Heart left ventricle (tissue), 16 donors: Measurements from ENCODE around the gene TBC1D19. TPM values are rescaled to one million over a fixed set of nuclear protein-coding genes. Genes with fewer than 3 reads are reported as not detected.

ENCODE experiments used
- ATAC-seq, 4 donors: fragments of 200-7000 bp; cut with Tn5 transposase; one replicate each; pipeline ENCODE4 v1.9.1; 2020 to 2022; ENCODE audit warnings: moderate library complexity in 4 of 4, mild to moderate bottlenecking in 3 of 4, moderate number of reproducible peaks in 1 of 4
- DNase-seq, 5 donors: peaks; one replicate each; pipeline ENCODE4 v3.0.0-alpha.2; 2020
- H3K27ac ChIP-seq, 12 donors: fragments of 200-600 bp; sonication (generic) in 4 of 12; one replicate each; pipeline versions ENCODE4 v1.5.0 to v1.8.0; 2016 to 2022; ENCODE audit warnings: mild to moderate bottlenecking in 2 of 12
- H3K27me3 ChIP-seq, 9 donors: fragments of 200-600 bp; sonication (generic) in 2 of 9; one replicate each; pipeline versions ENCODE4 v1.5.1 to v1.8.0; 2016 to 2022; ENCODE audit warnings: mild to moderate bottlenecking in 3 of 9
- H3K36me3 ChIP-seq, 9 donors: fragments of 200-600 bp; sonication (generic) in 2 of 9; one replicate each; pipeline versions ENCODE4 v1.5.0 to v1.8.0; 2018 to 2022; ENCODE audit warnings: mild to moderate bottlenecking in 2 of 9
- H3K4me1 ChIP-seq, 12 donors: fragments of 200-600 bp; sonication (generic) in 4 of 12; one replicate each; pipeline versions ENCODE4 v1.5.0 to v1.8.0; 2016 to 2022; ENCODE audit warnings: mild to moderate bottlenecking in 3 of 12
- H3K4me3 ChIP-seq, 12 donors: fragments of 200-600 bp; sonication (generic) in 4 of 12; one replicate each; pipeline versions ENCODE4 v1.5.0 to v1.8.0; 2017 to 2022; ENCODE audit warnings: mild to moderate bottlenecking in 9 of 12, moderate library complexity in 4 of 12
- H3K9me3 ChIP-seq, 12 donors: fragments of 200-600 bp; sonication (generic) in 4 of 12; one replicate each; pipeline versions ENCODE4 v1.5.0 to v1.8.0; 2016 to 2022; ENCODE audit warnings: mild to moderate bottlenecking in 1 of 12
- POLR2A ChIP-seq, 2 donors: fragments of 450-650 bp; IDR thresholded peaks; one replicate each; pipeline ENCODE4 v1.6.1; 2017; ENCODE audit warnings: antibody characterized with exemption in 2 of 2, mild to moderate bottlenecking in 2 of 2, moderate library complexity in 2 of 2
- WGBS, 4 donors: extraction: QIAGEN DNeasy Blood & Tissue Kit in 2 of 4; methylation state at CpG; one replicate each; pipeline versions ENCODE4 v1.1.5 to v1.1.7; 2013 to 2018; 5-methylcytosine and 5-hydroxymethylcytosine counted together
- intact Hi-C, 10 donors: fragments of 100-400 bp; cut with DNase I; formaldehyde crosslinking; loops; one replicate each; pipeline versions ENCODE4 v1.11.1 to v1.14.2; 2022
- polyA plus RNA-seq, 2 donors: library from polyadenylated mRNA; stranded (reverse); fragments of 200-250 nt; gene quantifications; one replicate each; pipeline ENCODE4 v1.2.3, GENCODE V29; 2013
- total RNA-seq, 9 donors: library from RNA; depleted of rRNA in 2 of 9; stranded (reverse); fragments of >200 nt in 2 of 9; fragmentation: NEBNext Ultra II Directional in 3 of 9; extraction: Animal tissue kit (Norgen Biotek cat#: 25700) in 3 of 9; gene quantifications; one replicate each; pipeline versions ENCODE4 v1.1.0 to v1.2.4, GENCODE V29; 2016 to 2023
- TF ChIP-seq, protein P1 (sequence below), 12 donors: fragments of 200-600 bp; sonication (generic) in 4 of 12; IDR thresholded peaks; one replicate each; pipeline versions ENCODE4 v1.5.0 to v1.8.0; 2018 to 2022; ENCODE audit warnings: antibody characterized with exemption in 12 of 12, mild to moderate bottlenecking in 5 of 12
- donor health status: ischemic (EF 13 %, LVEDD 7.1; RV severe dilation, severe dysfunction).
- donor health status: healthy with polysubstance abuse.
- donor health status: DM: no; HTN: yes; CAD: no.
- donor health status: DM: no; HTN: no; CAD: no.
- donor health status: ischemic (EF 25% LVEDD 6.9; RV normal size, moderate dysfunction).
- donor health status: ischemic (EF 25% LVEDD 5.7; RV mildly dilated, moderate dysfunction).
- donor health status: healthy.
- donor health status: DM: yes; HTN: yes; CAD: no.
- donor health status: ischemic (EF 35%, LVEDD 5.7; RV mildly dilated, moderate dysfunction).
- donor health status: nonischemic (EF 11% LVEDD 7.7; RV severe dilation, severe dysfunction).
- donor health status: DM: yes; HTN: yes; CAD: no.
- donor health status: PGD.
- donor health status: ischemic (EF 29% LVEDD 5.4; RV normal size, mild dysfunction).
- donor health status: nonischemic (EF 23%, LVEDD 6.1; RV moderate dilation, normal function).

TBC1D19 gene
- total and polyA plus RNA-seq, 11 donors: 1.7 to 10.9 (median 9.2) TPM

DNA sequence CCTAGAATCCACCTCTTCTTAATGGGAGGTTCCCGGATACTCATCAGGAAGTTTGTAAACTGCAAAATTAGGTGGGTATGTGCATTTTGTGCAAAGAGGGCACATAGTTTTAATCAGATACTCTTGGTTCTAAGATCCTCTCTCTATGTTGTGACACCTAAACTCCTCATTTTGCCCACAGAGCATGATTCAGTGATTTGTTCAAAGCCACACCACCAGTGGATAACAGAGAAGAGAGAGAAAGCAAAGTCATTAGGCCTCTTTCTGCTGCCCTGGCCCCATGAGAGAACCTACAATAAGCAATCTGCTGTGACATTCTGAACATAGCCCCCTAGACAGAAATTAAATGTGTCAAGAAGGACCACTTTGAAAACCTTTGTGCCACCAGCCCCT is 204.5 kb downstream of the TBC1D19 start:
- Histone ChIP-seq H3K27ac (peak overlapping the region in 8 of 12 donors; percentile 25 to 66 (median 56)), H3K27me3 (no peaks in the 10 kb centered on the region), H3K4me3 (no peak overlapping the region), H3K36me3 (no peaks in the 10 kb centered on the region), H3K4me1 (peaks cover 0 to 29% (median 18%) of the 10 kb centered on the region in 12 donors), H3K9me3 (no peaks in the 10 kb centered on the region)
- ATAC-seq (no peak), DNase-seq (no peak)
- intact Hi-C loops: loop anchor here in 7 of 10 donors (5.0 to 10.0 kb wide), 6 partner anchors 74 to 226 kb away; partner anchors contain the start of gene STIM2 (in 1 of the 7)
- 36 to 53% (median 47%) methylated on average over 1 of the region's 1 CpG for WGBS, 4 donors
- no peak for TF ChIP-seq POLR2A (IDR thresholded peaks at IDR 0.05)
- TF ChIP-seq, protein P1, sequence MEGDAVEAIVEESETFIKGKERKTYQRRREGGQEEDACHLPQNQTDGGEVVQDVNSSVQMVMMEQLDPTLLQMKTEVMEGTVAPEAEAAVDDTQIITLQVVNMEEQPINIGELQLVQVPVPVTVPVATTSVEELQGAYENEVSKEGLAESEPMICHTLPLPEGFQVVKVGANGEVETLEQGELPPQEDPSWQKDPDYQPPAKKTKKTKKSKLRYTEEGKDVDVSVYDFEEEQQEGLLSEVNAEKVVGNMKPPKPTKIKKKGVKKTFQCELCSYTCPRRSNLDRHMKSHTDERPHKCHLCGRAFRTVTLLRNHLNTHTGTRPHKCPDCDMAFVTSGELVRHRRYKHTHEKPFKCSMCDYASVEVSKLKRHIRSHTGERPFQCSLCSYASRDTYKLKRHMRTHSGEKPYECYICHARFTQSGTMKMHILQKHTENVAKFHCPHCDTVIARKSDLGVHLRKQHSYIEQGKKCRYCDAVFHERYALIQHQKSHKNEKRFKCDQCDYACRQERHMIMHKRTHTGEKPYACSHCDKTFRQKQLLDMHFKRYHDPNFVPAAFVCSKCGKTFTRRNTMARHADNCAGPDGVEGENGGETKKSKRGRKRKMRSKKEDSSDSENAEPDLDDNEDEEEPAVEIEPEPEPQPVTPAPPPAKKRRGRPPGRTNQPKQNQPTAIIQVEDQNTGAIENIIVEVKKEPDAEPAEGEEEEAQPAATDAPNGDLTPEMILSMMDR (IDR thresholded peaks at IDR 0.05): no peak

DNA sequence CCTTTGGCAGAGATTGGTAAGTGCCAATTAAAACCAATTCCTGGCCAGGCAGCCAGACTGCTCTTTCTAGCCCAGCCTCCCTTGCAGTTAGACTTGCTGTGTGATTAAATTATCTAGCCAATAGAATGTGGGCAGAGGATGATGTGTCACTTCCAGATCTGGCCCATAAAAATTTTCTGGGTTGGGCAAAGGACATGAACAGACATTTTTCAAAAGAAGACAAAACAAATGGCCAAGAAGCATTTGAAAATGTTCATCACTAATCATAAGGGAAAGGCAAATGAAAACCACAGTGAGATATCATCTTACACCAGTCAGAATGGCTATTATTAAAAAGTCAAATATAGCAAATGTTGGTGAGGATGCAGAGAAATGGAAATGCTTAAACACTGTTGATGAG is 205.3 kb downstream of the TBC1D19 start:
- Histone ChIP-seq H3K27ac (no peak overlapping the region), H3K27me3 (no peaks in the 10 kb centered on the region), H3K4me1 (peaks cover 0 to 29% (median 18%) of the 10 kb centered on the region in 12 donors), H3K9me3 (no peaks in the 10 kb centered on the region), H3K36me3 (no peaks in the 10 kb centered on the region), H3K4me3 (no peak overlapping the region)
- TF ChIP-seq, protein P1 (IDR thresholded peaks at IDR 0.05): no peak
- TF ChIP-seq POLR2A (IDR thresholded peaks at IDR 0.05): no peak
- ATAC-seq (no peak), DNase-seq (no peak)
- intact Hi-C loops: loop anchor here in 7 of 10 donors (5.0 to 10.0 kb wide), 6 partner anchors 73 to 226 kb away; partner anchors contain the start of gene STIM2 (in 1 of the 7)

DNA sequence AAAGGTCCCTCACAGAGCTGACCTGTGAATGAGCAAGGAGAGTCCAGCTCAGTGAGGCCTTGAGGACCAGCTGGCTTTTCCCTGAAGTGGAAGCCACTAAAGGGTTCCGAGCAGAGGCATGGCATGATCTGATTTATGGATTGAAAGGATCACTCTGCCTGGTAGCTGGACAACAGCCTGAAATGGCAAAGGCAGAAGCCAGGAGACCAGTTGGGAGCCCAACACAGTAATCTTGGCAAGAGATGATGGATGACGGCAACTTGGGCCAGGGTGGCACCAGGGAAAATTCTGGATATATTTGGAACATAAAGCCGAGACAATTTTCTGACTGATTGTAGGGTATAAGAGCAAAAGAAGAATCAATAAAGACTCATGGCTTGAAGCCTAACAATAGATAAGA is 207.5 kb downstream of the TBC1D19 start:
- TF ChIP-seq, protein P1 (IDR thresholded peaks at IDR 0.05): no peak
- TF ChIP-seq POLR2A (IDR thresholded peaks at IDR 0.05): no peak
- Histone ChIP-seq H3K9me3 (no peaks in the 10 kb centered on the region), H3K4me3 (no peak overlapping the region), H3K4me1 (peaks cover 0 to 29% (median 18%) of the 10 kb centered on the region in 12 donors), H3K36me3 (no peaks in the 10 kb centered on the region), H3K27me3 (no peaks in the 10 kb centered on the region), H3K27ac (no peak overlapping the region)
- DNase-seq (no peak), ATAC-seq (no peak)
- whole genome bisulfite sequencing, 4 donors: 93 to 95% (median 94%) methylated on average over 3 of the region's 3 CpGs
- intact Hi-C loops: no loop called here

DNA sequence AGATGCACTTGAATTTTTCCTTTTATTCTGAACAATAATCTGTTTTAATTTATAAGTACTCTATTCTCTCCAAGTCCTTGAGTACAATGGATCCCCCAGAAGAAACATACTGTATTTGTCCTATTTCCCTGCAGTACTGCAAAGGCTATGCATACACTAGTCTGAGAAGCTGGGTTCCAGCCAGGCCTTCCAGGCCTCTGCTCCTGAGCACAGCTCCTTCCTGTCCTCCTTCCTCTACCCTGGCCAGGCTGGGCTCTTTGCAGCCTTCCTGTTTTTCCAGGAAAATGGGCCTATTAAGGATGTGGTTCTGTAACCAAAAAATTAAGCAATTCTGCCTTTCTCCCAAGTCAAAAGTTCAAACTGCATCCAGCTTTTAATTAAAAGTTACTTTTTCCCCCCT is 208.8 kb downstream of the TBC1D19 start:
- no peaks in the 10 kb centered on the region for H3K27me3 ChIP-seq
- H3K9me3 ChIP-seq: no peaks in the 10 kb centered on the region
- H3K27ac ChIP-seq: no peak overlapping the region
- no peaks in the 10 kb centered on the region for H3K36me3 ChIP-seq
- no peak for ATAC-seq
- intact Hi-C loops: no loop called here
- no peak overlapping the region for H3K4me3 ChIP-seq
- no peak for DNase-seq
- no peak for TF ChIP-seq POLR2A (IDR thresholded peaks at IDR 0.05)
- TF ChIP-seq, protein P1 (IDR thresholded peaks at IDR 0.05): no peak
- H3K4me1 ChIP-seq: peaks cover 0 to 20% (median 11%) of the 10 kb centered on the region in 12 donors
